ENCODE data around the gene GALNT9.

- TF ChIP-seq CTCF (IDR thresholded peaks at IDR 0.05; ENCODE audit: poor library complexity) (no peak), EZH2 (IDR thresholded peaks at IDR 0.05; ENCODE audit: borderline replicate concordance) (no peak)
These were observed 30.2 kb upstream of the GALNT9 start for GRCh38 chr12:132359551-132359950.

Data from hepatocyte (in vitro differentiated cells).